ENCODE data around the gene TAF8.
"Not testable (repeated sequence)": the region's sequence is repeated elsewhere in the genome, so short reads cannot be mapped to it uniquely, and the experiment has no call there.

Gene TAF8

GRCh38 chr6:42032366-42032765 is 18.0 kb upstream of the TAF8 start:
- TF ChIP-seq TSHZ2 (CRISPR knock-in tag; IDR thresholded peaks at IDR 0.05) (no peak), ZNF70 (CRISPR knock-in tag; IDR thresholded peaks at IDR 0.05) (no peak), GLIS3 (CRISPR knock-in tag; IDR thresholded peaks at IDR 0.05) (no peak), ZNF565 (CRISPR knock-in tag; conservative IDR thresholded peaks at IDR 0.05; ENCODE audit: low read depth) (no peak), CSRNP3 (CRISPR knock-in tag; IDR thresholded peaks at IDR 0.05) (no peak), SNAI2 (CRISPR knock-in tag; IDR thresholded peaks at IDR 0.05) (no peak), ARNTL (CRISPR knock-in tag; IDR thresholded peaks at IDR 0.05; ENCODE audit: borderline replicate concordance, low read depth) (no peak), ISL1 (CRISPR knock-in tag; IDR thresholded peaks at IDR 0.05) (no peak), ZFP30 (CRISPR knock-in tag; IDR thresholded peaks at IDR 0.05) (no peak), ZC3H10 (CRISPR knock-in tag; IDR thresholded peaks at IDR 0.05) (no peak), ESRRG (CRISPR knock-in tag; IDR thresholded peaks at IDR 0.05) (no peak), OSR1 (CRISPR knock-in tag; IDR thresholded peaks at IDR 0.05) (no peak), CREB5 (CRISPR knock-in tag; IDR thresholded peaks at IDR 0.05; ENCODE audit: low read depth) (no peak), POU6F1 (CRISPR knock-in tag; IDR thresholded peaks at IDR 0.05; ENCODE audit: borderline replicate concordance, low read depth) (no peak)
- no peak for ATAC-seq

GRCh38 chr6:42037669-42038068 is 12.7 kb upstream of the TAF8 start:
- ATAC-seq: not testable (repeated sequence)

GRCh38 chr6:42038163-42038562 is 12.2 kb upstream of the TAF8 start:
- TF ChIP-seq TSHZ2 (CRISPR knock-in tag; IDR thresholded peaks at IDR 0.05) (no peak), ISL1 (CRISPR knock-in tag; IDR thresholded peaks at IDR 0.05) (no peak), ESRRG (CRISPR knock-in tag; IDR thresholded peaks at IDR 0.05) (no peak), CSDC2 (CRISPR knock-in tag; IDR thresholded peaks at IDR 0.05) (no peak), TCF4 (CRISPR knock-in tag; IDR thresholded peaks at IDR 0.05; ENCODE audit: borderline replicate concordance) (no peak), ZNF565 (CRISPR knock-in tag; conservative IDR thresholded peaks at IDR 0.05; ENCODE audit: low read depth) (no peak), BACH2 (CRISPR knock-in tag; IDR thresholded peaks at IDR 0.05; ENCODE audit: borderline replicate concordance) (no peak), TOX (CRISPR knock-in tag; IDR thresholded peaks at IDR 0.05; ENCODE audit: borderline replicate concordance) (no peak), ARNTL (CRISPR knock-in tag; IDR thresholded peaks at IDR 0.05; ENCODE audit: borderline replicate concordance, low read depth) (no peak), ZNF70 (CRISPR knock-in tag; IDR thresholded peaks at IDR 0.05) (no peak), CSRNP3 (CRISPR knock-in tag; IDR thresholded peaks at IDR 0.05) (no peak), ZFP30 (CRISPR knock-in tag; IDR thresholded peaks at IDR 0.05) (no peak), GLIS3 (CRISPR knock-in tag; IDR thresholded peaks at IDR 0.05) (no peak), PATZ1 (CRISPR knock-in tag; IDR thresholded peaks at IDR 0.05; ENCODE audit: borderline replicate concordance) (no peak), OSR1 (CRISPR knock-in tag; IDR thresholded peaks at IDR 0.05) (no peak), ZC3H10 (CRISPR knock-in tag; IDR thresholded peaks at IDR 0.05) (no peak), ZFP3 (CRISPR knock-in tag; IDR thresholded peaks at IDR 0.05) (no peak), CREB5 (CRISPR knock-in tag; IDR thresholded peaks at IDR 0.05; ENCODE audit: low read depth) (no peak)
- ATAC-seq: no peak
